Mucosa of stomach (tissue), 1 donor: ENCODE data around the gene ADCY4.
A peak's percentile ranks its signal among the peaks of the same experiment; 100 is the strongest.

Experiments
- H3K27me3 ChIP-seq: one replicate; pipeline ENCODE4 v1.7.0; 2013; ENCODE audit warnings: mild to moderate bottlenecking, low read length; ENCODE audit not compliant: control insufficient read depth, insufficient read depth
- H3K36me3 ChIP-seq: one replicate; pipeline ENCODE4 v1.7.0; 2013; ENCODE audit warnings: low read length; ENCODE audit not compliant: control insufficient read depth, insufficient read depth
- H3K4me1 ChIP-seq: one replicate; pipeline ENCODE4 v1.7.0; 2013; ENCODE audit warnings: mild to moderate bottlenecking, low read length; ENCODE audit not compliant: control insufficient read depth, insufficient read depth
- H3K4me3 ChIP-seq: one replicate; pipeline ENCODE4 v1.7.0; 2013; ENCODE audit warnings: low read length
- H3K9ac ChIP-seq: one replicate; pipeline ENCODE4 v1.7.0; 2013; ENCODE audit warnings: mild to moderate bottlenecking, low read length, moderate library complexity
- H3K9me3 ChIP-seq: one replicate; pipeline ENCODE4 v1.7.0; 2013; ENCODE audit warnings: mild to moderate bottlenecking, low read length, moderate library complexity; ENCODE audit not compliant: control insufficient read depth
- donor health status: Pancreatic carcinoma.

Gene ADCY4

DNA sequence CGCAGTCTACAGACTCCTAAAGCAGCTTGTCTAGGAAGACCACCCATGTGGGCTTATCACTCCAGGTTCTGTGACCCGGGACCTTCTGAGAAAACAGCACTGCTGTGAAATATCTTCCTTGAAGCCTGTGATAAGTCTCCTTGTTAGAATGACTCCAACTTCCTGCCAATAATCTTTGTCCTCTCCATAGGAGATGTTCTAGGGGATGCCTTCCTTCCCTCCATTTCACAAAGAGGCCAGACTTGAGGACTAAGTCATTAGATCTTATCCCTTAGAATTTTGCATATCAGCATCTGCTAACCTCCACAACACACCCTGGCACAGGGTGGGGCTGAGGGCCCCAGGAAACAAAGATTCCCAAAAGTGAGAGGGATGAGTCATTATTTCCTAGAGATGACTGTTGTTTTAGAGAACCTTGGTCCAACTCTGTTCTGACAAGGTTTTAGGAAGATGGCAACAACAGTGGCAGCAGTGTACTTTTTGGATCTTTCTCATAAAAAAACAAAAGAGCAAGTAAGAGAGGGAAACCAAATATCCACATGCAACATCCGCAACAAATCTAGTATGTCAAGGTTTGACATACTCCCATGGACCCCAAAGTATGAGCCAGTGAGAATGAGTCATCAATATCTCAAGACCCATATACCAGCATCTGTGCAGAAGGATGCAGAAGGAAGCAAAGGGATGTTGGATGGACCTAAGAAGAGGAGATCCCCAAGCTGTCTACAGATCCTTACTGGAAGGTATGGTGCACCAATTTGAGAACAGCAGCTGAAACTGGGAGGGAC, 17.5 kb downstream of the ADCY4 start:
- Histone ChIP-seq H3K27me3 (peaks cover 6% of the 10 kb centered on the region), H3K4me3 (no peak overlapping the region), H3K36me3 (no peaks in the 10 kb centered on the region), H3K9me3 (no peaks in the 10 kb centered on the region), H3K4me1 (peaks cover 17% of the 10 kb centered on the region), H3K9ac (no peak overlapping the region)

DNA sequence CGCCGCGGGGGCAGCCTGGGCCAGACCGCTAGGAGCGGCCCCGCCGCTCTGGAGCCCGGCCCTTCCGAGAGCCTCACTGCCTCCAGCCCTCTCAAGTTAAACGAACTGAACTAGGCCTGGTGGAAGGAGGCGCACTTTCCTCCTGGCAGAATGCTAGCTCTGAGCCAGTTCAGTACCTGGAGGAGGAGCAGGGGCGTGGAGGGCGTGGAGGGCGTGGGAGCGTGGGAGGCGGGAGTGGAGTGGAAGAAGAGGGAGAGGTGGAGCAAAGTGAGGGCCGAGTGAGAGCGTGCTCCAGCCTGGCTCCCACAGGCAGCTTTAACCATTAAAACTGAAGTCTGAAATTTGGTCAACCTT, 18.3 kb downstream of the ADCY4 start:
- Histone ChIP-seq H3K4me3 (no peak overlapping the region), H3K9ac (no peak overlapping the region), H3K36me3 (no peaks in the 10 kb centered on the region), H3K27me3 (peaks cover 6% of the 10 kb centered on the region), H3K9me3 (no peaks in the 10 kb centered on the region), H3K4me1 (peaks cover 21% of the 10 kb centered on the region)

- no peak overlapping the region for H3K9ac ChIP-seq
- H3K4me3 ChIP-seq = no peak overlapping the region
- peaks cover 27% of the 10 kb centered on the region for H3K4me1 ChIP-seq
- H3K9me3 ChIP-seq = no peaks in the 10 kb centered on the region
- no peaks in the 10 kb centered on the region for H3K36me3 ChIP-seq
- peaks cover 6% of the 10 kb centered on the region for H3K27me3 ChIP-seq
Measured at GRCh38 chr14:24315807-24316596, 18.9 kb downstream of the ADCY4 start.

DNA sequence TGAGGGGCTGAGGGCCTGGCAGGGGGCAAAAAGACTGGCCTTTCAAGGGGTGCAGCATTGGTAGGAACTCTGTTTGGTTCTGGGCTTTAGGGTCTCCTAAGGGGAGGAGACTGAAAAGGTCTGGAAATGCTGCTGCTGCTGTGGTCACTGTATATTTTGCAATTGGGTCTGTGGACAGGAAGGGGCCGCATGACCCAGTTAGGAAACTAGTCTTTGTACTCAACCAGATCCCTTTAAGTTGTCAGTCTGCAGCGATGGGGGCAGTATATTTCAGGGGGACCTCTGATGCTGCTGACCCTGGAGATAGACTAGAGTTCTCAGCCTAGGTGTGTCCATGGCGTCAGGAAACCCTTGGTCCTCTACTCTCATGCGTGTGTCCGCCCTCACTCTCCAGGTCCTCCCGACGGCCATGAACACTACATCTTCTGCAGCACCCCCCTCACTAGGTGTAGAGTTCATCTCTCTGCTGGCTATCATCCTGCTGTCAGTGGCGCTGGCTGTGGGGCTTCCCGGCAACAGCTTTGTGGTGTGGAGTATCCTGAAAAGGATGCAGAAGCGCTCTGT, 19.5 kb downstream of the ADCY4 start:
- peaks cover 6% of the 10 kb centered on the region for H3K27me3 ChIP-seq
- peaks cover 31% of the 10 kb centered on the region for H3K4me1 ChIP-seq
- H3K36me3 ChIP-seq = no peaks in the 10 kb centered on the region
- H3K9ac ChIP-seq = no peak overlapping the region
- H3K9me3 ChIP-seq = no peaks in the 10 kb centered on the region
- no peak overlapping the region for H3K4me3 ChIP-seq

DNA sequence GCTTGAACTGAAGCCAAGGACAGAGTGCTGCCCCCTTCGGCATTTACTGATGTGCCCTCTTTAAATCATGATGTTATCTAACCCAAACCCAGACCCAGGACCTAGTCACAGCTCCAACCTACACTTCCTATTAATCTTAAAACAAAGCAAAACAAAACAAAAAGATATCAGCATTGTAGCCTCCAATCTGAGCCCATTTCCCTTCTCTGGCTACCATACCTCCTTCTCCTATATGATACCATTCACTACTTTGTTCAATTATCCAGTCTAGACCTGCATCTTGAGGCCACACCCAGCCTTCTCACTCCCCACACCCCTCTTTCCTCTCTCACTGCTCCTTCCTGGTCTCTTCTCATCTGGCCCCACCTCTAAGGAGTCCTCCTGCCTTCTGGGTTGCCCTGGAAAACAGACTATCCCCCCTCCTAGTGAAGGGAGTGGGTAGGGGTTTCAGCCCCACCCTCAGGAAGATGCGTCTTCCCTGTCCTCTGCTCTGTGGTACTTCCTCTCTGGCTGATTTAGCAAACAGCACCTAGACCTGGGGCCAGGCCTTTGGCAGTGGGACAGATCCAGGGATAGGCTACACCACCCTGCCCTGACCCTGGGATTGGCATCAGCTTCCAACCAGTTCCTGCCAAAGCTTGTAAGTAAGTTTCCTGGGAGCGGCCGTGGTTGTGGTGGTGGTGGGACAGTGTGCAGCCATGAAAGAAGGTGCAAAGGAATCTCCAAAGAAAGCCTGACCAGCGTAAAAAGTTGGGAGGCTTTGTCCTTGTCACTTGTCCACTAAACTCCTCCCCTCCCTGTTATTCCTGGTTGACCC, 20.3 kb downstream of the ADCY4 start:
- peaks cover 6% of the 10 kb centered on the region for H3K27me3 ChIP-seq
- peaks cover 38% of the 10 kb centered on the region for H3K4me1 ChIP-seq
- no peak overlapping the region for H3K4me3 ChIP-seq
- H3K9me3 ChIP-seq = no peaks in the 10 kb centered on the region
- H3K36me3 ChIP-seq = no peaks in the 10 kb centered on the region
- no peak overlapping the region for H3K9ac ChIP-seq

DNA sequence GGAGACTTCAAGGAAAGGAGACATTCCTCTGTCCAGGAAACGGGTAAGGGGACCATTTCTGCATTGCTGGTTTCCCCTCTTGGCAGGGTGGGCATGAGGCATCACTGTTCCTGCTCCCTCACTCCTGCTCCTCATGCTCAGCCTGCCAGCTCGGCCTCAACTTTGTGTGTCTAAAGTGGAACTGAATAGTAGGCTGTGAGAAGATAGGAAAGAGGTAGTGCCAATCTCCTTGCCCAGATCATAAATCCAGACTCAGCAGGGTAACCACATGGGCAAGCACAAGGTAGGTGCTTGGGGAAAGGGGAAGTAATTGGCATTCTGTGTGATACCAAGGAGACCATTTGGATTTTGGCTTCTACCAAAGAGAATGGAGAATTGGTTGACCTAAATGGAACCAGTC, 21.0 kb downstream of the ADCY4 start:
- H3K4me1 ChIP-seq = peaks cover 45% of the 10 kb centered on the region
- H3K4me3 ChIP-seq = no peak overlapping the region
- no peaks in the 10 kb centered on the region for H3K9me3 ChIP-seq
- no peak overlapping the region for H3K9ac ChIP-seq
- H3K27me3 ChIP-seq = peaks cover 2% of the 10 kb centered on the region
- H3K36me3 ChIP-seq = no peaks in the 10 kb centered on the region

DNA sequence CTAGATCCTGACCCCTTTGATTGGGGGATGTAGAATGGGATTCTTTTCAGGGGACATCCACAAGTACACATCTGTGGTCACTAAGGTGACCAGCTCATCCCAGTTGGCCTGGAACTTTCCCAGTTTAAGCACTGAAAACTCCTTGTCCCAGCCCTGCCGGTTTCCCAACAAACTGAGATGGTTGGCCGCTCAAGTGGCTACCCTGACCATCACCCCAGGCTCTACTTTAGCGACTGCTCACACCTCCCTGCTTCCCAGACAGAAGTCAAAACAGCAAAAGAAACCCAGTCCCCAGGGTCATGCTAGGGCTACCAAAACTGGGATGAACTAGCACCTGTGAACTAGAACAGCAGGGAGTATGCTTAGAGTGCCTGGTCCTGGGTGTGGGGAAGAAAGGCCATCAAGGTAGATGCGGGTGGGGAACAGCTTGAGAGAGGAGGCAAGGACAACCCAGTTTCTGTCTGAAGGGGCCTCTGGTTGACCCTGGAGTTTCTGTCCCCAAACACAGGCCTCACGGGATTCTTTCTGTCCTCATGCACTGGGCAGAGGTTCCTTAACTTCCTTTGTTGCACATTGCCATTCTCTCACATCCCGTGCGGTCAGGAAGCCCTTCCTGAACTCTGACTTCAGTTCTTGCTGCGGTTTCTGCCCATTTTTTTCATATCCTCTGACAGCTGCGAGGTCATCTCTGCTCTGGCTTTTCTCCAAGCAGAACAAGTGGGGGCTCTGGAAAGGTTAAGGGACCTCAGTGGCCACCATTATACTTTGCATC, 21.9 kb downstream of the ADCY4 start:
- Histone ChIP-seq H3K4me3 (no peak overlapping the region), H3K27me3 (no peaks in the 10 kb centered on the region), H3K9ac (no peak overlapping the region), H3K36me3 (no peaks in the 10 kb centered on the region), H3K4me1 (peaks cover 55% of the 10 kb centered on the region), H3K9me3 (no peaks in the 10 kb centered on the region)

DNA sequence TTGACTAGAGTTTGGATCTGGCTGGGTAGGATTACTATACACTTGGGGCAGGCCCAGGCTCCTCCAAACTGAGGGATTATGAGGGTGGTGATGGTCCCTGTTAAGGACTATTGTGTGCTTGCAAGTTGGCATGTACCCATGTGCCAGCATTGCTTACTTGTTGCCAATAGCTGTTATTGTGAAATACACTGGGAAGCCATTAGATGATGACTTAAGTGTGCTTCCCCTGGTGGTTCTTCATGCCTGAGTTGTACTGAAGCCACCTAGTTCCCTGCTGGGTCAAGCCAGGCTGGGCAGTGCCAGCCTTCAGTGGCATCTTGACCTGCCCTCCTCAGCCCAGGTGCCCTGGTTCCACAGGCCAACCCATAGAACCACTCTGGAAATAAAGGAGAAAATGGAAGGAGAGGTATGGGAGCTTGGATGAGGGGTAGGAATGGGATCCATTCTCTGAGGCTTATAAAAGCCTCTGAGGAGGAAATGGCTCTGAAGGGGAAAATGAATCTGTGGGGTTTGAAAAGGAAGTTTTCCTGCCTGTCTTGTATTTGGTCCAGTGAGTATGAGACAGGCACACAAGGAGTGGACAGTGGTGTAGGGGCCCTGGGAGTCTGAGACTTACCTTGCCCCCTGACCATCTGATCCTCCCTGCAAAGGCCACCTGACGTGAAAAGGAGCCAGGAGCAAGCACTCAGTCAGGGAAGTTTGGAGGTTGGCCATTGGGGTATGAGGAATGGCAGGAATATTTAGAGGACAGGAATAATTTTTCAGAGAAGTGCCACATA, 22.8 kb downstream of the ADCY4 start:
- Histone ChIP-seq H3K9me3 (no peaks in the 10 kb centered on the region), H3K9ac (no peak overlapping the region), H3K36me3 (no peaks in the 10 kb centered on the region), H3K4me3 (no peak overlapping the region), H3K27me3 (no peaks in the 10 kb centered on the region), H3K4me1 (peaks cover 64% of the 10 kb centered on the region)

GRCh38 chr14:24310646-24311604, 23.9 kb downstream of the ADCY4 start, which contains the start of gene LTB4R:
Gene LTB4R (plus strand): TSS chr14:24311502. CDS start chr14:24315652, 4,150 bp downstream.
- H3K27me3 ChIP-seq = no peaks in the 10 kb centered on the region
- peaks cover 59% of the 10 kb centered on the region for H3K4me1 ChIP-seq
- H3K4me3 ChIP-seq = no peak within 1 kb of the TSS
- no peaks in the 10 kb centered on the region for H3K36me3 ChIP-seq
- H3K9ac ChIP-seq = peak within 1 kb of the TSS; percentile 37
- H3K9me3 ChIP-seq = no peaks in the 10 kb centered on the region

DNA sequence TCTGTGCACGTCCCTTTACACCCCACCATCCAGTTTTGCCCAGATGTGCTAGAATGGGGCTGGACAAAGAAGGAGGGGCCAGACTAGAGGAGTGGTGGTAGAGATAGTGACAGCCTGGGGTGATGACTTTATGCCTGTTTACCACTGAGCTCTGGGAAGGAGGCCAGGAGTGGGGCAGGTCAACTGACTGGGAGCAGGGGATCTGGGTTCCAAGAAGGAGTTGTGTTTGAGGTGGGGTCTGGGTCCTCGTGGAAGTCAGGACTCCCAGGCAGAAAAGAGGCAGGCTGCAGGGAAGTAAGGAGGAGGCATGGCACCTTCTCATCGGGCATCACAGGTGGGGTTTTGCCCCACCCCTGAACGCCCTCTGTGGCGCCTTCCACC, 24.6 kb downstream of the ADCY4 start:
- H3K36me3 ChIP-seq = peaks cover 4% of the 10 kb centered on the region
- no peaks in the 10 kb centered on the region for H3K27me3 ChIP-seq
- peaks cover 52% of the 10 kb centered on the region for H3K4me1 ChIP-seq
- H3K4me3 ChIP-seq = no peak overlapping the region
- H3K9ac ChIP-seq = peak overlapping the region; percentile 15
- no peaks in the 10 kb centered on the region for H3K9me3 ChIP-seq
